A549 (cell line): ENCODE data around the gene DDX4. TPM values are rescaled to one million over a fixed set of nuclear protein-coding genes. Genes with fewer than 3 reads are reported as not detected.

Source experiments
- ATAC-seq, 2 experiments: fragments of 200-7000 bp in 1 of 2; fragments of >200 bp in 1 of 2; cut with Nextera tagmentation in 1 of 2; cut with Tn5 transposase in 1 of 2; 3 replicates each; pipeline versions ENCODE4 v1.8.0 to v1.9.1; 2018 to 2020; ENCODE audit warnings: mild to moderate bottlenecking in 1 of 2, moderate library complexity in 1 of 2
- CTCF ChIA-PET: fragments of 300-600 bp; sonication (Branson Sonifier 250); formaldehyde crosslinking; extraction: SDS; loops from one replicate; lab custom pipeline; 2021; ENCODE audit warnings: antibody characterized with exemption, inconsistent platforms; lab: Yijun Ruan, JAX
- POLR2A ChIA-PET: fragments of 350-600 bp; formaldehyde crosslinking; extraction: SDS; loops from one replicate; lab custom pipeline; 2021; ENCODE audit warnings: antibody characterized with exemption, inconsistent platforms; lab: Yijun Ruan, JAX
- DNase-seq, 2 experiments: peaks; one replicate each; pipeline versions ENCODE4 v3.0.0 to v3.0.0-alpha.2; 2011 to 2016; ENCODE audit warnings: low read depth in 1 of 2, low spot score in 1 of 2
- FAIRE-seq: peaks from 2 replicates; lab custom pipeline; 2011; peaks lifted over from hg19 to GRCh38; lab: Jason Lieb, UNC
- H3K27ac ChIP-seq, 2 experiments: fragments of >200 bp; sonication (Bioruptor Twin); formaldehyde crosslinking; 3 replicates each; pipeline ENCODE4 v1.5.1; 2016 to 2017
- H3K4me1 ChIP-seq: fragments of >200 bp; sonication (Bioruptor Twin); formaldehyde crosslinking; 3 replicates; pipeline ENCODE4 v1.6.1; 2016
- H3K4me2 ChIP-seq: fragments of >200 bp; sonication (Bioruptor Twin); formaldehyde crosslinking; 3 replicates; pipeline ENCODE4 v1.6.1; 2016
- H3K4me3 ChIP-seq: fragments of >200 bp; sonication (Bioruptor Twin); formaldehyde crosslinking; 3 replicates; pipeline ENCODE4 v1.5.1; 2016
- H3K9me3 ChIP-seq: fragments of >200 bp; sonication (Bioruptor Twin); formaldehyde crosslinking; 3 replicates; pipeline ENCODE4 v1.6.1; 2016
- BCL3 ChIP-seq: fragments of >200 bp; sonication (Bioruptor Twin); formaldehyde crosslinking; IDR thresholded peaks from 3 replicates; pipeline ENCODE4 v1.6.1; 2016
- CEBPB ChIP-seq, 2 experiments: fragments of >200 bp in 1 of 2; sonication (Bioruptor Twin) in 1 of 2; formaldehyde crosslinking in 1 of 2; IDR thresholded peaks; 2 replicates each; pipeline ENCODE4 v1.6.1; 2012 to 2016
- CTCF ChIP-seq: fragments of >200 bp; sonication (Bioruptor Twin); formaldehyde crosslinking; IDR thresholded peaks from 3 replicates; pipeline ENCODE4 v1.5.1; 2016
- EP300 ChIP-seq, 2 experiments: fragments of >200 bp; sonication (Bioruptor Twin); formaldehyde crosslinking; IDR thresholded peaks; 2 replicates in 1 of 2; 3 replicates in 1 of 2; pipeline ENCODE4 v1.6.1; 2016 to 2017
- ESRRA ChIP-seq: fragments of 150-350 bp; IDR thresholded peaks from 2 replicates; pipeline ENCODE4 v1.6.1; 2014; ENCODE audit warnings: mild to moderate bottlenecking, low read length, borderline replicate concordance
- FOSB ChIP-seq: fragments of 250-450 bp; sonication (Bioruptor Pico); IDR thresholded peaks from 2 replicates; pipeline ENCODE4 v1.5.0; 2020; ENCODE audit warnings: mild to moderate bottlenecking, moderate library complexity
- FOXS1 ChIP-seq: fragments of 250-450 bp; sonication (Bioruptor Pico); IDR thresholded peaks from 2 replicates; pipeline ENCODE4 v1.5.0; 2020; ENCODE audit warnings: mild to moderate bottlenecking, moderate library complexity
- HEYL ChIP-seq: fragments of 250-450 bp; sonication (Bioruptor Pico); IDR thresholded peaks from 2 replicates; pipeline ENCODE4 v1.8.0; 2021; ENCODE audit warnings: mild to moderate bottlenecking, moderate library complexity
- HOXB13 ChIP-seq: fragments of 250-450 bp; sonication (Bioruptor Pico); IDR thresholded peaks from 2 replicates; pipeline ENCODE4 v1.5.0; 2020; ENCODE audit warnings: low read depth, mild to moderate bottlenecking, moderate library complexity
- HOXB5 ChIP-seq: fragments of 250-450 bp; sonication (Bioruptor Pico); IDR thresholded peaks from 2 replicates; pipeline ENCODE4 v1.5.0; 2020; ENCODE audit warnings: mild to moderate bottlenecking, moderate library complexity
- NFE2L2 ChIP-seq: fragments of 150-350 bp; conservative IDR thresholded peaks from 2 replicates; pipeline ENCODE4 v1.6.1; 2014; ENCODE audit warnings: low read length
- POLR2AphosphoS2 ChIP-seq: conservative IDR thresholded peaks from 2 replicates; pipeline ENCODE4 v1.6.1; 2012; ENCODE audit warnings: low read length, improper control_type of control experiment, inconsistent platforms
- RAD21 ChIP-seq, 2 experiments: fragments of >200 bp in 1 of 2; sonication (Bioruptor Twin) in 1 of 2; formaldehyde crosslinking in 1 of 2; IDR thresholded peaks in 1 of 2; conservative IDR thresholded peaks in 1 of 2; 2 replicates in 1 of 2; 3 replicates in 1 of 2; pipeline ENCODE4 v1.6.1; 2012 to 2018; ENCODE audit warnings: inconsistent platforms in 1 of 2
- SMC3 ChIP-seq: fragments of >200 bp; sonication (Bioruptor Twin); formaldehyde crosslinking; IDR thresholded peaks from 3 replicates; pipeline ENCODE4 v1.6.1; 2018; ENCODE audit warnings: inconsistent platforms
- TP53 ChIP-seq: fragments of 250-450 bp; sonication (Bioruptor Pico); IDR thresholded peaks from 2 replicates; pipeline ENCODE4 v1.5.0; 2021; ENCODE audit warnings: mild to moderate bottlenecking, moderate library complexity
- ZNF302 ChIP-seq: fragments of 250-450 bp; sonication (Bioruptor Pico); IDR thresholded peaks from 2 replicates; pipeline ENCODE4 v1.9.0; 2021; ENCODE audit warnings: inconsistent platforms, mild to moderate bottlenecking, moderate library complexity
- WGBS: methylation state at CpG from one replicate; pipeline ENCODE4 v1.1.6; 2017; ENCODE audit errors: missing lambda C conversion rate; 5-methylcytosine and 5-hydroxymethylcytosine counted together
- polyA plus RNA-seq, 4 experiments: library from polyadenylated mRNA; depleted of rRNA in 3 of 4; stranded (reverse); fragments of >200 nt; fragmentation: RNase III in 1 of 4; extraction: RNeasy Plus Mini Kit Qiagen cat#74134 plus additional on column Dnase treatment in 1 of 4; gene quantifications; 2 replicates in 3 of 4; 3 replicates in 1 of 4; pipeline ENCODE4 v1.2.3, GENCODE V29; 2011 to 2017

DDX4 gene
- polyA plus RNA-seq, 2 of the 4 experiments (the other 2 are of a cell fraction): 0.09 TPM; not detected in 1

DNA sequence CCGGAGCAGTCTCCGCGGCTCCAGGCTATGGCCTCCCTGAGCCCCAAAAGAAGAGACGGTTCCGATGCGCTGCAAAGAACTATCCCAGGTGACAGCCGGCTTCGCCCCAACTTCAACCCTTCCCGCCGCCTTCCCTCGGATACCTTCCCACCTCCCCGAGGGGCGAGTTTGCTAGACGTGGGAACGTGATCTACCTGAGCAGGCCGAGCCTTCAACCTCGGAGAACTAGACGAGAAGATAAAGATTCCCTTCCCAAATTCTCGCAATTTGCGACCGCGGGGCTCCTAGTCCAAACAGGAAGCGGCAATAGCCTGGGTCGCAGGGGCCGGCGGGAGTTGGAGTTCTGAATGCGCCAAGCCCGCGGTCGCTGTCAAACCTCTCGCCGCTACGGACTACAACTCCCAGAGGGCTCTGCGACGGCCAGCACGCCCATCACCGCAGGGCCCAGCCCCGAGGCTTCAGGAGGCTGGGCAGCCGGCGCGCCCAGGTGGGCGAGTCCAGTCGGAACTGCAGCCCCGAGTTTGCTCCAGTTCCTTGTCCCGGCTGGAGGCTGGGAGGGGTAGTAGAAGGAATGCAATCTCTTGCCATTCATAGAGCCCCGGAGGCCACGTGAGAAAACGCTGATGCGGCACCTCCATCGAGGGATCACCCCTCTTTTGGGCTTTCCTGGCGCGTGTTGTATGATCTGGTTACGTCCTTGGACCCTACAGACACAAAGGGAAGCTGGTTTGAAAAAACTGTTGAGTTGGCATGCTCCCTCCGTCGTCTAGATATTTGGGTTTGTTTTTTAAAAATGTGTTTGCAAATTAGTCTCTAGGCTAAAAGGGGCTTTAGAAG, 25.6 kb upstream of the DDX4 start, which contains the start of gene SLC38A9 (continued):
- TF ChIP-seq BCL3 (peak; percentile 61; the same call in 1 of the 3 replicates), ESRRA (no peak), NFE2L2 (no peak), POLR2AphosphoS2 (no peak), TP53 (CRISPR knock-in tag) (no peak), HEYL (CRISPR knock-in tag) (no peak)

DNA sequence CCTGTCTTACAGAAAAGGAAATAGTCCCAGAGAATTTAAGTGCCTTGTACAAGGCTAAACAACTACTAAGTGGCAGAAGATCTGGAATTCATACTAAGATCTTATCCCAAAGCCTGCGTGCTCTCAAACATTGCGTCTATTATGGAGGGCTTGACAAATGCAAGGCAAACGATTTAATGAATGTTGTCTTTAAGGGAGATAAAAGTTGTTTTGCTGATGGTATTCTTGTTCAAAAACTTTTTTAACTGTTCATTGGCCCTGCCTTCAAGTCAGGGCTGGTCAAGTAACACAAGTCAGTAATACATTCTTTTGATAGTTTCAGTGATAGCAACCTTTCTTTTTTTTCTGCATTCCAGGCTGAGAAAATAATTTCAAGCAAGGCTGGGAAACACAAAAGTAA, 24.0 kb upstream of the DDX4 start:
- 93% methylated on average over 3 of the region's 3 CpGs for WGBS
- Histone ChIP-seq H3K9me3 (0 out of 3 replicates have a peak, but pooled peaks cover 6% of the 10 kb centered on the region), H3K4me1 (peaks cover 15% of the 10 kb centered on the region), H3K27ac (no peak overlapping the region), H3K4me2 (no peak overlapping the region), H3K4me3 (no peak overlapping the region)
- ChIA-PET CTCF (interaction anchor here (0.9 to 1.8 kb wide), 4 partner anchors 207 to 223 kb away, joined by 3 to 8 read pairs (median 3); no protein-coding TSS in a partner anchor), POLR2A (no interaction called here)
- DNase-seq: no peak
- TF ChIP-seq FOSB (CRISPR knock-in tag): no peak
- no peak for TF ChIP-seq EP300 (IDR thresholded peaks at IDR 0.05)
- no peak for TF ChIP-seq CEBPB (IDR thresholded peaks at IDR 0.05)
- no peak for TF ChIP-seq HOXB5 (CRISPR knock-in tag)
- no peak for TF ChIP-seq HOXB13
- TF ChIP-seq ZNF302: no peak
- no peak for FAIRE-seq
- ATAC-seq: no peak

- POLR2A ChIA-PET: no interaction called here
- ATAC-seq (no peak), DNase-seq (peak in 1 of 2 experiments; percentile 45), FAIRE-seq (no peak)
- H3K4me2 ChIP-seq: no peak overlapping the region
- WGBS: 31% methylated on average over 1 of the region's 1 CpG
- 0 out of 3 replicates have a peak, but pooled peaks cover 6% of the 10 kb centered on the region for H3K9me3 ChIP-seq
- TF ChIP-seq EP300 (IDR thresholded peaks at IDR 0.05): no peak
- no peak for TF ChIP-seq ESRRA
- peak in 1 of 2 experiments; percentile 38; a peak in 2 of 5 replicates for TF ChIP-seq RAD21 (conservative IDR thresholded peaks at IDR 0.05 in 1 of 2, IDR thresholded peaks at IDR 0.05 in 1 of 2)
- 0 out of 3 replicates have a peak, but pooled peaks have one; percentile 10 for TF ChIP-seq SMC3
- no peak for TF ChIP-seq BCL3
- peak; percentile 18; the same call in 2 of the 3 replicates for TF ChIP-seq CTCF
- TF ChIP-seq FOXS1 (CRISPR knock-in tag): no peak
- CTCF ChIA-PET: interaction anchor here (1.2 to 1.3 kb wide), 2 partner anchors 207 to 221 kb away, joined by 3 read pairs; no protein-coding TSS in a partner anchor
- peaks cover 15% of the 10 kb centered on the region for H3K4me1 ChIP-seq
- no peak overlapping the region for H3K27ac ChIP-seq
- no peak overlapping the region for H3K4me3 ChIP-seq
Observed at GRCh38 chr5:55714339-55714738, 23.5 kb upstream of the DDX4 start.
